GM21423 (cell line): Measurements from ENCODE around the gene SCG5.

Source experiments
- ATAC-seq: cut with Tn5 transposase; IDR thresholded peaks from one replicate; pipeline ENCODE4 v1.9.1; 2021; ENCODE audit warnings: mild to moderate bottlenecking, moderate library complexity; ENCODE audit not compliant: unreplicated experiment

The SCG5 gene

GRCh38 chr15:32659340-32660155 lies 18.0 kb downstream of the SCG5 start:
- ATAC-seq = no peak

- ATAC-seq = no peak
These were observed 22.2 kb downstream of the SCG5 start for GRCh38 chr15:32663671-32664070.

DNA sequence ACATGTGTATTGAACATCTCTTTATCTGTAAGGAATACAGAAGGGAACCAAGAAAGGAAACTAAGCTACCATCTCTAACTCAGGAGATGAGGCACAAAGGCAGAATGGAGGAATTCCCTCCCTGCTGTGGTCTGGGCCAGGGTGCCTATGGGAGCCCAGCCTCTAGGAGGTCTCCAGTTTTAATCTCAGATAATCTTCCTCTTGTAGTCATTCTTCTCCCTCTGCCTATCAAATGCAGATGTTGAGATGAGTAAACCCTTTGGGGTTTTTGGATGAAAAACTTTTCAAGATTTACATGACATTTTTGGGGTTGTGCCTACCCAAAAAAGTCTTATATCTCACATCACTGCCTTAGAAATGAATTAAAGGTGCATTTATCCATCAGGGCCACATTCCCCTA lies 23.3 kb downstream of the SCG5 start:
- ATAC-seq = no peak

DNA sequence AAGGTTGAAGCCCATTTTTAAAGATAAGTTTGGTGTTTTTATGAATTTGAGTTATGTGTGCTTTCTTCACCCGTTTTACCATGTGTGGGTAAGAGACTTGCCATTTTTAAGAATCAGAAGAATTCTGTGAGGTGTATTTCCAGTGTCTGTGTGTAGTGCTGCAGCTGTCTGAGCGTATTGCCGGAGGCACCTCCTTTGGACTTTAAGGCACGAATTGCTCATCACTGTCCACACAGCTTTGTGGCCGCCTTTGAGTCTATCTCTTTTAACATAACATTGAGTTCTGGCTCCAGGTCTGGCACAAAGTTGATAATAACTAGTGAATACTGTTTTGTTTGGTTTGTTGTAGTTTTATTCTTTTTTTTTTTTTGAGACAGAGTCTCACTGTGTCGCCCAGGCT lies 25.8 kb downstream of the SCG5 start:
- no peak for ATAC-seq

GRCh38 chr15:32668942-32669341 lies 27.4 kb downstream of the SCG5 start:
- no peak for ATAC-seq

GRCh38 chr15:32669896-32670611 lies 28.5 kb downstream of the SCG5 start:
- ATAC-seq = no peak

DNA sequence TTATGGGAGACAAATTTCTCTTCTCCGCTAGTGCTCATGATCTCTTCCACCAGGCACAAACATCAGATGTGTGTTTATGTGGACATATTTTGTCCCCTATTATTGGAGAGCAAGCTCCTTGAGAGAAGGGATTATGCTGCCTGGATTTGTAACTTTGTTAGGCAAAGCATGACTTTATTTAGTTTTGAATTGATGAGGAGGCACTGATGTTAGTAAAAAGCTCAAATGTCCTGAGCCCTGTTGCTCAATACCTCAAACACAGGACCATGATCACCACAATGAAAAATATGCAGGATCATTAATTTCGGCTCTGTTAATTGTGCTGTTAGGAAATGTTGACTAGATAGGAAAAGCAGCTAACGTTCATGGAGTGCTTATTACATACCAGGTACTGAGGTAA lies 29.1 kb downstream of the SCG5 start:
- no peak for ATAC-seq

GRCh38 chr15:32671339-32672325 lies 30.1 kb downstream of the SCG5 start:
- no peak for ATAC-seq

DNA sequence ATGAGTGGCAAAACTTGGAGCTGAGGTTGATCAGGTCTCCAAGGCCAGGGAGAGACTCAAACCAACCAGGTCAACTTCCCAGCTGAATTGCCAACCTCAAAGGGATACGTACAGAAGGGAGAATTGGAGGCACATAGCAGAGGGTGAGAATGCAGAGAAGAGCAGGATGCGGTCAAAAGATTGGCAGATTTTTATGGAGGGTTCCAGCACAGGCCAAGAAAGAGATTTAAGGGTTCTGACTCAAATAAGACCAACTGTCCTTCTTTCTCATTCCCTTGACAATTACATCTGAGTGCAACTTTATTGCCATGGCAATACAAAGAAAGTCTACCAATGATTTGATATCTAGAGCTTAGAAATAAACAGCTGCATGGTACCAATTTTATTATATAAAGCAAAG lies 33.2 kb downstream of the SCG5 start:
- no peak for ATAC-seq

- no peak for ATAC-seq
These were observed 34.0 kb downstream of the SCG5 start for GRCh38 chr15:32675466-32675865.

GRCh38 chr15:32676169-32676568 lies 34.7 kb downstream of the SCG5 start:
- no peak for ATAC-seq

GRCh38 chr15:32677238-32677750 lies 35.8 kb downstream of the SCG5 start:
- no peak for ATAC-seq

DNA sequence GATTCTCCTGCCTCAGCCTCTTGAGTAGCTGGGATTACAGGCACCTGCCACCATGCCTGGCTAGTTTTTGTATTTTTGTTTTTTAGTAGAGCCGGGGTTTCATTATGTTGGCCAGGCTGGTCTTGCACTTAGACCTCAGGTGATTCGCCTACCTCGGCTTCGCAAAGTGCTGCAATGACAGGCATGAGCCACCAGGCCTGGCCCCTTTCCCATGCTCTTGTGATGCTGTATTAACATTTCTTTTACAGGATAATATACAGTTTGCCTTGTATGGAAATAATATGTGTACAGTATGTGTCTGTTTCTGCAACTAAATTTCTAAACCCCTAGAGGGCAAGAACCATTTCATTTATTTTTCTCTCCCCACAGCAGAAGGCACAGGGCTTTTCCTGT lies 37.8 kb downstream of the SCG5 start:
- no peak for ATAC-seq

DNA sequence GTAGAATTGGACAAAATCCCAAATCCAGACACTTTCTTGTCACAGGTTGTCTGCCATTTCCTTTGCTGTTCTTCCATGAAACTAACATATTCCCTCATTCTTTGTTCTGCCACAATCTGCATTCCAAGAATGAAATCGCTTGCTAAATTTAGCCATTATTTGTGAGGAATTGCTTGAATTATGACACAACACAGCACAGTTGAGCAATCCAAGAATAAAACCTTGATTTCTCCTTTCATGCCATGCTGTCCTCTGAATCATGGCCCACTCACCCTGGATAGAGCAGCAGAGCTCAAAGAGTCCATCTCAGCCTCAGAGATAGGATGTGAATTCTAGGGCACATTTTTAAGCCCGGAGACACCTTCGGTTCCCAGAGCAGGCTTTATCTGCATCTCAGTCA lies 41.1 kb downstream of the SCG5 start:
- no peak for ATAC-seq

GRCh38 chr15:32682977-32683630 lies 41.6 kb downstream of the SCG5 start:
- ATAC-seq = no peak

DNA sequence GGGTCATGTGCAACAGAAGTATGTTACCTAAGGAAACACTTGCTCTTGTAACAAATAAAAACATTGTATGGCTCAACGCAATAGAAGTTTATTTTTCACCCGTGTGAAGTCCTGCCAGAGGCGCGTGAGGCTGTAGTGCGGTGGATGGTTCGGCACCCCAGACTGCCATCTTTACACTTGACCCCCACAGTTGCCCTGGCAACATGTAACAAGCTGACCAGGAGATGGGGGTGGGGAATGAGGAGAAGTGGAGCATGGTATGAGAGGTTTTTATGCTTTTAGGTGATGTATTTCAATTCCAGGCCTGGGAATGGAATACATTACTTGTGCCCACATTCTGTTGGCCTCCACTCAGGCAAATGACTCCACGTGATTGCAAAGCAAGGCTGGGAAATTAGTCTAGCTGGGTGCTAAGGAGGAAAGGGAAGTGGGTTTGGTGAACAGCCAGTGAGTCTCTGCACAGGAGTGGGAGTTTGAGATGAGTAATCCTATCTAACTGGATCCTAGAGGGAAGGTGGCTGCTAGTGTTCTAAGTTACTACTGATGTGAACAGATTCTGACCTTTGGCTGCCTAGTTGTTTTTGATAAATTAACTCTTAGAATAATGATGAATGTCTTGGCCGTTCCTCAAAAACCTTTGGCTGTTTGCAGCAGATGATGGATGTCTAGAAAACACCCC lies 42.5 kb downstream of the SCG5 start:
- no peak for ATAC-seq

- no peak for ATAC-seq
These were observed 44.1 kb downstream of the SCG5 start for GRCh38 chr15:32685576-32685975.

DNA sequence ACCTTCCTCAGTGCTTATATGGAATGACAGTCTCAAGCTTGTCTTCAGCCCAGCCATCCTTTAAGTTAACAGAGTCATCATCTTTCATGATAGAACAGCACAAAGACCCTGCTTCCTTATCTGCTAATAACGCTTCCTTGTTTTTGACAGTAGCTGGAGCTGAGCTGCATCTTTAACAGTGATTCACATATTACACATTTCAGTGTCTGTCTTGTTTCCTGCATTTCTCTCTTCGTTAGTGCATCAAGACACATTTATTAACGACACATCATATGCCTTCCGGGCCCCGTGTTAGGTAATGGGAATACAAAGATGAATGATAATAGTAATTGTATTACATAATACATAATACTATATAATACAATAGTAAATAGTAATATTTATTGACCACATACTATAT lies 46.0 kb downstream of the SCG5 start:
- no peak for ATAC-seq

- no peak for ATAC-seq
These were observed 46.7 kb downstream of the SCG5 start for GRCh38 chr15:32688151-32688639.
